NCI-H2107 (cell line): ENCODE data around the gene GMPPA.

Experiments
- DNase-seq: peaks from one replicate; lab custom pipeline; 2025; lab: John Stamatoyannopoulos, UW

The GMPPA gene

DNA sequence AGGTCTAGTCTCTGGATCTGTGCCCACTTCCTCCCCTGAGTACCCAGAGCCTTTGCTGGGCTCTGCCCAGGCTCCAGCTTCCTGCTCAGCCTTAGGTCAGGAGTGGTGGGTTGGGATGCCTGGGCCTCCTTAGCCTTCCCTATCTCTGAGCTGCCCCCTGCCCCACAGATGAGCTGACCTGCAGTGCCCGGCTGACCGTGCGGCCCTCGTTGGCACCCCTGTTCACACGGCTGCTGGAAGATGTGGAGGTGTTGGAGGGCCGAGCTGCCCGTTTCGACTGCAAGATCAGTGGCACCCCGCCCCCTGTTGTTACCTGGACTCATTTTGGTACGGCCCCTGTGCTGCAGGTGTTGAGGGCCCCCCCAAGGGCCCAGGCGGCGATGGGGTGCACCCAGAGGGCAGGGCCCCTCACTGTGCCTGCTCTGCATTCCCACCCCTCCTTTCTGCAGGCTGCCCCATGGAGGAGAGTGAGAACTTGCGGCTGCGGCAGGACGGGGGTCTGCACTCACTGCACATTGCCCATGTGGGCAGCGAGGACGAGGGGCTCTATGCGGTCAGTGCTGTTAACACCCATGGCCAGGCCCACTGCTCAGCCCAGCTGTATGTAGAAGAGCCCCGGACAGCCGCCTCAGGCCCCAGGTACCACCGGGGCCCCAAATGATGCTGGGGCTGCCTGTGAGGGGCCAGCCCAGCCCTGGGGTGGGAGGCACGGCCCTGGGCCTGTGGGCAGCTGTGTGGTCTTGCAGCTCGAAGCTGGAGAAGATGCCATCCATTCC, 30.1 kb upstream of the GMPPA start:
- DNase-seq = no peak

DNA sequence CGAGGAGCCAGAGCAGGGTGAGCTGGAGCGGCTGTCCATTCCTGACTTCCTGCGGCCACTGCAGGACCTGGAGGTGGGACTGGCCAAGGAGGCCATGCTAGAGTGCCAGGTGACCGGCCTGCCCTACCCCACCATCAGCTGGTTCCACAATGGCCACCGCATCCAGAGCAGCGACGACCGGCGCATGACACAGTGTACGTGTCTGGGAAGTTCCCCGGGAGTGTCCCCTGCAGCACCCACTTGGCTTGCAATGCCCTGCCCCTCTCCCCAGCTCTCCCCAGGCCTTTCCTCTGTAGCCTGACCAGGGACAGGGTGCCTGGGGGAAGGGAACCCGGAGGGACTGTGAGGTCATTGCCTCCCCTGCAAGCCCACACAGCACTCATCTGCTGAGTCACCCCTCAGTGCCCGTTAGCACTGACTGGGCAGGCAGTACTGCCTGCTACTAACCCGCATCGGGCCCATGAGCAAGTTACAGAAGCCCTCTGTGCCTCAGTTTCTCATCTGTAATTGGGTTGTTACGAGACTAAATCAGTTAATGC, 29.4 kb upstream of the GMPPA start:
- no peak for DNase-seq

DNA sequence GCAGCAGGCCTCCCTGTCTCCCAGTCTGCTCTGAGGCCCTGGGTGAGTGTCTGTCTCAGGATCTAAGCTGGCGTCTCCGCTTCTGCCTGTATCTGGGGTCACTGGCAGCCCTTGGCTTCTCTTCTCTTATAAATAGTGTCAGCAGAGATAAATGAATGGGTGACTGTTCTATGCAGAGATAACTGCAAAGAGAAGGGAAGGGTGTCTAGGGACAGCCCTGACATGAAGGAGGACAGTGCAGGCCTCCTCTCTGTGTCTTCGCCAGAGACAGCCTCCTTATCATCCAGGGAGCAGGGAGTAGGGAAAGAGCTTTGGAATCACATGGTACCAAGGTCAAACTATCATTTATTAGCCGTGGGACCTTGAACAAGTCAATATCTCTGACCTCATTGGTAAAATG, 28.3 kb upstream of the GMPPA start:
- no peak for DNase-seq

DNA sequence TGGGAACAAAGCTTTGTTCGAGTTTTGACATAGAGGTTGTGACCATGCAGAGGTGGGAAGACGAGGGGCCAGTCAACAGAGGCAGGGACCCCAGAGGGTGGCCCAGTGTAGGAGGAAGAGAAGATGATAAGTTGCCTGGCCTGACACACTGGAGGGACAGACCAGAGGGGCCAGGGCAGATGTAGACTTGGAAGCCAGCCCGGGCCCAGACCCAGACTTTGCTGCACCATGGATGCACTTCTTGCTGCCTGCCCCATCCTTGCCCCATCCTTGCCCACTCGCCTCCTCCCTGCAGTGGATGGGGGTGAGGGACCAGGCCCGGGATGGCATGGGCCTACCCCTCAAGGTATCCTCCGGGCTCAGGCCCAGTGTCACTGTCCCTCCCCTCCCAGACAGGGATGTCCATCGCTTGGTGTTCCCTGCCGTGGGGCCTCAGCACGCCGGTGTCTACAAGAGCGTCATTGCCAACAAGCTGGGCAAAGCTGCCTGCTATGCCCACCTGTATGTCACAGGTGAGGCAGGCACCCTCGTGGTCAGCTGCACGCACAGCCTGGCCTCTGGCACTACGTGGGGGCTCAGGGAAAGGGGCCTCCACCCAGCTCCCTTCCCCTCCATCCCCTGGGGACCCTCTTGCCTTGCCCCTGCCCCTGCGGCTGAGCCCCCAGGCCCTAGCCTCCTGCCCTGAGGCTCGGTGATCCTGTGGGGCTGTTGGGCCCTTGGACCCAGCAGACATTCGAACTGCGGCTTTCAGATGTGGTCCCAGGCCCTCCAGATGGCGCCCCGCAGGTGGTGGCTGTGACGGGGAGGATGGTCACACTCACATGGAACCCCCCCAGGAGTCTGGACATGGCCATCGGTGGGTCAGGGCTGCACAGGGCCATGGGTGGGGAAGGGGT, 27.0 kb upstream of the GMPPA start:
- DNase-seq = no peak

DNA sequence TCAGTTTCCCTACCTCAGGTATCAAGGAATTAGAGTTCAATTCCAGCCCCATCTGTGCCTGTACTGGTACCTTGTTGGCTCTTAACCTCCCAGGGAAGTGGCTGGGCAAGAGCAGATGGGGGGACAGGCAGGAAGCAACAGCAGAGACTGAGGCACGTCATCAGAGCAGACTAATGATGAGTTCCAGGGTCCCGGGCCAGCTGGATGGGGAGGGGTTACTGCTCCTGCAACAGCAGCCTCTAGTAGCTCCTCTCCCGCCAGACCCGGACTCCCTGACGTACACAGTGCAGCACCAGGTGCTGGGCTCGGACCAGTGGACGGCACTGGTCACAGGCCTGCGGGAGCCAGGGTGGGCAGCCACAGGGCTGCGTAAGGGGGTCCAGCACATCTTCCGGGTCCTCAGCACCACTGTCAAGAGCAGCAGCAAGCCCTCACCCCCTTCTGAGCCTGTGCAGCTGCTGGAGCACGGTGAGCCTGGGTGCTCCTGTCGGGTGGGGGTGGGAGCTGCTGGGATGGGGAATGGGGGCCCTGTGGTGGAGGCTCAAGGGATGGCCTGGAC, 26.0 kb upstream of the GMPPA start:
- DNase-seq = no peak

DNA sequence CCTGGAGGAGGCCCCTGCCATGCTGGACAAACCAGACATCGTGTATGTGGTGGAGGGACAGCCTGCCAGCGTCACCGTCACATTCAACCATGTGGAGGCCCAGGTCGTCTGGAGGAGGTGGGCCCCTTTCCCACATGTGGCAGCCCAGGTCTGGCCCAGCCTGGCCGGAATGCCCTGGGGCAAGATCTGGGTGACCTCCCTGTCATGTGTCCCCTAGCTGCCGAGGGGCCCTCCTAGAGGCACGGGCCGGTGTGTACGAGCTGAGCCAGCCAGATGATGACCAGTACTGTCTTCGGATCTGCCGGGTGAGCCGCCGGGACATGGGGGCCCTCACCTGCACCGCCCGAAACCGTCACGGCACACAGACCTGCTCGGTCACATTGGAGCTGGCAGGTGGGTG, 25.2 kb upstream of the GMPPA start:
- DNase-seq = no peak

DNA sequence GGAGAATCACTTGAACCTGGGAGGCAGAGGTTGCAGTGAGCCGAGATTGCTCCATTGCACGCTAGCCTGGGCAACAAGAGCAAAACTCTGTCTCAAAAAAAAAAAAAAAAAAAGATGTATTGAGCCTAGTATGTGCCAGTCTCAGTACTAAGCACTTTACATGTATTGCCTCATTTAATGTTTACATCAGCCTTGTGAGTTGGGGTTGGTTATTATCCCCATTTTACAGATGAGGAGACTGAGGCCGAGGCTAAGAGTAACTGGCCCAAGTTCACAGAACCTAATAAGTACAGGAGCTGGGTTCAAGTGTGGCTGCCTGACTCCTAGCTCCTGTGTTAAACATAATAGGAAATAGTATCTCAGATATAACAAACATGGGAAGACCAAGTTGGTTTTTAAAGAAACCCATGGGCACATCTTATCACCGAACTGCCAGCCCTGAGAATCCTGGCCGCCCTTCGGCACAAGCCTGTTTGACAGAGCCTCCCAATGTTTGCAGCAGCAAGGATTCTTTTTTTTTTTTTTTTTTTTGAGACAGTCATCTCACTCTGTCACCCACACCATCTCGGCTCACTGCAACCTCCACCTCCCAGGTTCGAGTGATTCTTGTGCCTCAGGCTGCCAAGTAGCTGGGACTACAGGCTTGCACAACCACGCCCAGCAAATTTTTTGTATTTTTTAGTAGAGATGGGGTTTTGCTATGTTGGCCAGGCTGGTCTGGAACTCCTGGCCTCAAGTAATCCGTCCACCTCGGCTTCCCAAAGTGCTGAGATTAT, 24.2 kb upstream of the GMPPA start:
- DNase-seq = no peak

DNA sequence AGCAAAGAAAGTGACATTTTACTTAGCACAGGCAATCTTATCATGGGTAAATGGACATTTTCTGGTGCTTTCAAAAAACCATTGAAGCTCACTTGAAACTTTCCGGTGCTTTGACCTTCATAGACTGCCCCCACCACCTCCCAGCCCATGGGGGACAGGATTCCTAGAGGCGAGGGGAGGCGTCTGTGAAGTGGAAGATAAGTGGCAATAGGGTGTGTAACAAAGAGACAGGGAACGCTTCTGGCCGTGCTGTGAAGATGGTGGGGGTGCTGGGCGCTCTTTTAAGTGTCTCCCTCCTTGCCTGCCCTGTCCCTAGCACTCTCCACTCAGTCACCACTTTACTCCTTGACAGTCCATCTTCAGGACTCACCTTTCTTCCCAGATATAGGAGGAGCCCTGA, 23.4 kb upstream of the GMPPA start:
- DNase-seq = no peak

DNA sequence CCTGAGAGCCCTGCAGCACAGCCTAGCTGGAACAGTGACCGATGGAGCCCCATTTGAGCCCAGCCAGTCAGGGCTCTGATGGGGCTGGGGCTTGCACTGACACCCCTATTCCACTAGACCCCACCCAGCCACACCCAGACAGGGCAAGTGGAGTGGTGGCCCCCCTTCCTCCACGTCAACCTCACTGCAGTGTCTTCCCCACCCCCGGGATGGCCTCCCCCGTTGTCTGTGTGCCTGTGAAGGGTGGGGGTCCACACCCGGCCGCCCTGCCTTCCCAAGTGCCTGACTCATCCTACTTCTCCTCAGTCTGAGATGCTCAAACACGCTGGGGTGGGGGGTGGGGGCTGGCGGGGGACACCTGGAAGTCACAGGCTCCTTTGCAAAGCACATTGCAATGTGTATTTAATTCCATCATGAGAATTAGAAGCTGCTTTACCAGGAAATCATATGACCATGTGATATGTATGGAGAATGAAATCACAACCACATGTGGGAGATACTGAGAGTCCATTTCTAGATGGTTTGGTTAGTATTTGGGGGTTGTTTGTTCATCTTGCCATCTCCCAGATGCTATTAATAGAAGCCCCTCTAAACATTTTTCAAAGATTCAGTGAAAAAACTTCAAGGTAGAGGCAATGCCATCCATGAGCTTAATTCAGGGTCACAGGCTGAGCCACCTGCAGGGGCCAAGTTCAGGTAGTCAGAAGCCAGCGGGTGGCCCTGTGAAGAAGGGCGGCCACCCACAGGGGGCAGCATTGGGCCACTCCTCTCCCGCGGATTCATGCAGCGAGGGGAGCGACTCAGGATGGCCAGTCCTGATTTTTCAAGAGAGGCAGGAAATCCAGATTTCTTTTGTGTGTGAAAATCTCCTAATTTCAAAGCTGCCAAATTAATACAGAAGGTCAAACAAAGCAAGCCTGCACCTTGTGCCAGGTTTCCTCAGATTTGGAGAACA, 22.7 kb upstream of the GMPPA start:
- no peak for DNase-seq

DNA sequence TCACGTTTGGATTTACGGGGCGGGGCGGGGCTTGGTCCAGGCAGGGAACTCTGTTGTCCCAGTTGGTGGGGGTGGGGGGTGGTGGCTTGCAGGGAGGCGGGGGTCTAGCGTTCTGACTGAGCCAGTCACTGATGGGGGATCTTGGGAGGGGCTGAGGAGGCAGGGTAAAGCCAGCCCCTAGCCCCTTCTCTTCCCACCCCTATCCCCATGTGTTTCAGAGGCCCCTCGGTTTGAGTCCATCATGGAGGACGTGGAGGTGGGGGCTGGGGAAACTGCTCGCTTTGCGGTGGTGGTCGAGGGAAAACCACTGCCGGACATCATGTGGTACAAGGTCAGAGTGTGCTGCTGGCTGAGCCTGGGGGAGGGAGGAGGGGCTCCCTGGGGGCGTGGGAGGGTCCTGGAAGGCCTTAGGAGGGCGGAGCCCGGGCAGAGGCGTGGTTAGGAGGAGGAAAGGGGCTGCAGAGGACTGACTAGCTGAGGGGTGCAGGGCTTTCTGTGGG, 22.0 kb upstream of the GMPPA start:
- DNase-seq = no peak

DNA sequence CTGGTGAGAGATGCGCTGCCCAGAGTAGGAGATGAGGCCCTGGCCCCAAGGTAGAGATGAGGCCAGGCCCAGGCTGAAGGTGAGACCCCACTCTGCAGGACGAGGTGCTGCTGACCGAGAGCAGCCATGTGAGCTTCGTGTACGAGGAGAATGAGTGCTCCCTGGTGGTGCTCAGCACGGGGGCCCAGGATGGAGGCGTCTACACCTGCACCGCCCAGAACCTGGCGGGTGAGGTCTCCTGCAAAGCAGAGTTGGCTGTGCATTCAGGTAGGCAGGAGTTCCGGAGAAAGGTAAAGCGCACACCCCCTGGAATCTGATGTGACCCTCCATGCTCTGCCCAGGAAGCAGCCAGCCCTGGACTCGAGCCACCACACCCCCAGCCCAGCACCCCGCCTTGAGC, 21.5 kb upstream of the GMPPA start:
- DNase-seq = no peak

DNA sequence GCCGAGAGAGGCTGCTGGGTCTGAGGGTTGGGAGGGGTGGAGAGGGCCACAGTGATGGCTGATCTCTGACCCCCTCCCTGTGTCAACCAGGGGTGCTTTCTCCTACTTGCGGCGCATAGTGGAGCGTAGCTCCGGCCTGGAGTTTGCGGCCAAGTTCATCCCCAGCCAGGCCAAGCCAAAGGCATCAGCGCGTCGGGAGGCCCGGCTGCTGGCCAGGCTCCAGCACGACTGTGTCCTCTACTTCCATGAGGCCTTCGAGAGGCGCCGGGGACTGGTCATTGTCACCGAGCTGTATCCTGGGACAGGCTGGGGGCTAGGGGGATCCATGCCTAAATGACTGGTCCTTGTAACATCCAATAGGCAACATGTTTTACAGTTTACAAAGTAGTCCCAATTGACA, 20.9 kb upstream of the GMPPA start:
- DNase-seq = no peak

DNA sequence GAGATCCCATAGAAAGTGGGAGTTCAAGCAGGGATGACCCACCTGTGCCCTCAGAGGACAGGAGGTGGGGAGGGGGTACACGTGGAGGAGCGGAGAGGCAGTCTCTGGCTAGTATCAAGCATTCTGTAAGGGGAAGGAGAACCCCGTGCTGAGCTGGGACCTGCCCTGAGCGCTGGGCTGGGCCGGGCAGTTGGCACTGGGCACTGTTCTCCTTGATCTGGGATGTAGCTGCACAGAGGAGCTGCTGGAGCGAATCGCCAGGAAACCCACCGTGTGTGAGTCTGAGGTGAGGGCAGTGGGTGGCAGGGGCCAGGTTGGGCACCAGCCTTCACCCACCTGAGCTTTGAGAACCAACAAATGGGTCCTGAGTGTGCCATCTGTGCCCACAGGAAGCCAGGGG, 19.8 kb upstream of the GMPPA start:
- DNase-seq = no peak

DNA sequence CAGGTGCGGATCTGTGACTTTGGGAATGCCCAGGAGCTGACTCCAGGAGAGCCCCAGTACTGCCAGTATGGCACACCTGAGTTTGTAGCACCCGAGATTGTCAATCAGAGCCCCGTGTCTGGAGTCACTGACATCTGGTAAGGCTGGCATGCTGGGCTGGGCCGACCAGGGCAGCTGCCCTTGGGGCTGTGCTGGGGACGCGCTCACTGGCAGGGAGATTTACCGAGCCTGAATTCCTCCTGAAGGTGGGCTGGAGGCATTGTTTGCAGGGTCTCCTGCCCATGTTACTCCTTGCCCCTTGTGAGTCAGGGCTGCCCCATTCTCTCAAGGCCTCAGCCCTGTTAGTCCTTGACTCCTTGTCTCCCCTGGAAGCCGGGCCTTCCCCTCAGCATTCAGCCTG, 18.7 kb upstream of the GMPPA start:
- no peak for DNase-seq

DNA sequence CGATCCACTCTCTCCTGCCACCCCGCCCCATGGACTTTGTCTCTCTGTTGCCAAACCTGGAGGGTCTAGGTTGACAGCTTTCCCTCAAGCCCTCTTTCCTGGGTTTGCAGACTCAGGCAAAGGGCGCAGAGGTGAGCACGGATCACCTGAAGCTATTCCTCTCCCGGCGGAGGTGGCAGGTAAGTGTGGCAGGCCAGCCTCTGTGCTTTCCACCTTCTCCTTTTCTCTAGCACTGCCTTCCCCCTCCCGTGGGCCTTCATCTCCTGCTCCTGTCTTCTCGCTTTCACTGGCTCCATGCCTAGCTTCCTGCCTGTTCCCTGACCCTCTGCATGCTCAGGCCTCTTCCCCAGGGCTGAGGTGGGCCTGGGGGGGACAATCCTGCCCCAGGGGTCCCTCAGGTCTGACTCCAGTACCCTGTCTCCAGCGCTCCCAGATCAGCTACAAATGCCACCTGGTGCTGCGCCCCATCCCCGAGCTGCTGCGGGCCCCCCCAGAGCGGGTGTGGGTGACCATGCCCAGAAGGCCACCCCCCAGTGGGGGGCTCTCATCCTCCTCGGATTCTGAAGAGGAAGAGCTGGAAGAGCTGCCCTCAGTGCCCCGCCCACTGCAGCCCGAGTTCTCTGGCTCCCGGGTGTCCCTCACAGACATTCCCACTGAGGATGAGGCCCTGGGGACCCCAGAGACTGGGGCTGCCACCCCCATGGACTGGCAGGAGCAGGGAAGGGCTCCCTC, 15.9 kb upstream of the GMPPA start:
- no peak for DNase-seq

DNA sequence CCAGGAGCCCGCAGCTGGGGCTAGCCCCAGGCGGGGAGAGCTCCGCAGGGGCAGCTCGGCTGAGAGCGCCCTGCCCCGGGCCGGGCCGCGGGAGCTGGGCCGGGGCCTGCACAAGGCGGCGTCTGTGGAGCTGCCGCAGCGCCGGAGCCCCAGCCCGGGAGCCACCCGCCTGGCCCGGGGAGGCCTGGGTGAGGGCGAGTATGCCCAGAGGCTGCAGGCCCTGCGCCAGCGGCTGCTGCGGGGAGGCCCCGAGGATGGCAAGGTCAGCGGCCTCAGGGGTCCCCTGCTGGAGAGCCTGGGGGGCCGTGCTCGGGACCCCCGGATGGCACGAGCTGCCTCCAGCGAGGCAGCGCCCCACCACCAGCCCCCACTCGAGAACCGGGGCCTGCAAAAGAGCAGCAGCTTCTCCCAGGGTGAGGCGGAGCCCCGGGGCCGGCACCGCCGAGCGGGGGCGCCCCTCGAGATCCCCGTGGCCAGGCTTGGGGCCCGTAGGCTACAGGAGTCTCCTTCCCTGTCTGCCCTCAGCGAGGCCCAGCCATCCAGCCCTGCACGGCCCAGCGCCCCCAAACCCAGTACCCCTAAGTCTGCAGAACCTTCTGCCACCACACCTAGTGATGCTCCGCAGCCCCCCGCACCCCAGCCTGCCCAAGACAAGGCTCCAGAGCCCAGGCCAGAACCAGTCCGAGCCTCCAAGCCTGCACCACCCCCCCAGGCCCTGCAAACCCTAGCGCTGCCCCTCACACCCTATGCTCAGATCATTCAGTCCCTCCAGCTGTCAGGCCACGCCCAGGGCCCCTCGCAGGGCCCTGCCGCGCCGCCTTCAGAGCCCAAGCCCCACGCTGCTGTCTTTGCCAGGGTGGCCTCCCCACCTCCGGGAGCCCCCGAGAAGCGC, 15.0 kb upstream of the GMPPA start:
- DNase-seq = no peak

DNA sequence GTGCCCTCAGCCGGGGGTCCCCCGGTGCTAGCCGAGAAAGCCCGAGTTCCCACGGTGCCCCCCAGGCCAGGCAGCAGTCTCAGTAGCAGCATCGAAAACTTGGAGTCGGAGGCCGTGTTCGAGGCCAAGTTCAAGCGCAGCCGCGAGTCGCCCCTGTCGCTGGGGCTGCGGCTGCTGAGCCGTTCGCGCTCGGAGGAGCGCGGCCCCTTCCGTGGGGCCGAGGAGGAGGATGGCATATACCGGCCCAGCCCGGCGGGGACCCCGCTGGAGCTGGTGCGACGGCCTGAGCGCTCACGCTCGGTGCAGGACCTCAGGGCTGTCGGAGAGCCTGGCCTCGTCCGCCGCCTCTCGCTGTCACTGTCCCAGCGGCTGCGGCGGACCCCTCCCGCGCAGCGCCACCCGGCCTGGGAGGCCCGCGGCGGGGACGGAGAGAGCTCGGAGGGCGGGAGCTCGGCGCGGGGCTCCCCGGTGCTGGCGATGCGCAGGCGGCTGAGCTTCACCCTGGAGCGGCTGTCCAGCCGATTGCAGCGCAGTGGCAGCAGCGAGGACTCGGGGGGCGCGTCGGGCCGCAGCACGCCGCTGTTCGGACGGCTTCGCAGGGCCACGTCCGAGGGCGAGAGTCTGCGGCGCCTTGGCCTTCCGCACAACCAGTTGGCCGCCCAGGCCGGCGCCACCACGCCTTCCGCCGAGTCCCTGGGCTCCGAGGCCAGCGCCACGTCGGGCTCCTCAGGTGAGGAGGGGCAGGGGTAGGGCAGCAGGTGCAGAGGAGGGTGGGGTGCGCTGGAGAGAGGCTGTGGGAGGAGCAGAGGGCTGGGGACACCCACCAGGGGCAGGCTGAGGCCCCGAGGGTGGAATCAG, 14.1 kb upstream of the GMPPA start:
- DNase-seq = no peak

DNA sequence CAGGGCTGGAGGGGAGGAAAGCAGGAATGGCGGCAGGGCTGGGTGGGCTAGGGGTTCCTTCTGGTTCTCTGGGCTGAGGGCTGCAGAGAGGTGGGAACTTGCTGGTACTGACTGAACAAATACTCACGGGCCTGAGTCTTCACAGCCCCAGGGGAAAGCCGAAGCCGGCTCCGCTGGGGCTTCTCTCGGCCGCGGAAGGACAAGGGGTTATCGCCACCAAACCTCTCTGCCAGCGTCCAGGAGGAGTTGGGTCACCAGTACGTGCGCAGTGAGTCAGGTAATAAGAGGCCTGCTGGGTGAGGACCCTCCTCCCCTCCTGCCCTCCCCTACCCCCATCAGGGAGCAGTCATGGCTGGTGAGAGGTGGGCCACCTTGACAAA, 13.5 kb upstream of the GMPPA start:
- DNase-seq = no peak
